Testis (tissue), 5 donors: Measurements from ENCODE around the gene POC5. TPM values are rescaled to one million over a fixed set of nuclear protein-coding genes. Genes with fewer than 3 reads are reported as not detected.

Source experiments
- DNase-seq: peaks from one replicate; pipeline ENCODE4 v3.0.0-alpha.2; 2019
- H3K27ac ChIP-seq, 2 donors: fragments of 200-600 bp; sonication (generic); one replicate each; pipeline ENCODE4 v1.5.1; 2019
- H3K27me3 ChIP-seq: fragments of 200-600 bp; sonication (generic); one replicate; pipeline ENCODE4 v1.5.1; 2019
- H3K36me3 ChIP-seq: fragments of 200-600 bp; sonication (generic); one replicate; pipeline ENCODE4 v1.5.1; 2017; ENCODE audit warnings: low read depth; ENCODE audit errors: missing control alignments
- H3K4me1 ChIP-seq: fragments of 200-600 bp; sonication (generic); one replicate; pipeline ENCODE4 v1.5.1; 2019
- H3K4me3 ChIP-seq, 2 donors: fragments of 200-600 bp; sonication (generic); one replicate each; pipeline ENCODE4 v1.5.1; 2017 to 2019
- H3K9me3 ChIP-seq: fragments of 200-600 bp; sonication (generic); one replicate; pipeline ENCODE4 v1.5.1; 2017
- CTCF ChIP-seq, 3 experiments: fragments of 450-650 bp in 2 of 3; fragments of 200-600 bp in 1 of 3; sonication (generic) in 1 of 3; IDR thresholded peaks; one replicate each; pipeline ENCODE4 v1.5.1; 2016 to 2019; ENCODE audit warnings: antibody characterized with exemption in 3 of 3, mild to moderate bottlenecking in 2 of 3, moderate library complexity in 1 of 3
- POLR2A ChIP-seq: fragments of 450-650 bp; IDR thresholded peaks from one replicate; pipeline ENCODE4 v1.6.1; 2017; ENCODE audit warnings: antibody characterized with exemption, mild to moderate bottlenecking, moderate library complexity
- WGBS, 2 donors: methylation state at CpG; one replicate each; pipeline ENCODE4 v1.1.5; 2018; 5-methylcytosine and 5-hydroxymethylcytosine counted together
- intact Hi-C: fragments of 100-400 bp; cut with DNase I; formaldehyde crosslinking; loops from one replicate; pipeline ENCODE4 v1.15.1; 2023; ENCODE audit warnings: low total_unique reads
- long read RNA-seq, 2 donors: transcript quantifications; one replicate each; lab custom pipeline, GENCODE V29; 2026
- polyA plus RNA-seq: library from polyadenylated mRNA; stranded (reverse); fragments of 350-450 nt; fragmentation: Illumina TruSeq; extraction: RNeasy Lipid Tissue Mini Kit (QIAGEN cat#74804); gene quantifications from one replicate; pipeline ENCODE4 v1.2.3, GENCODE V29; 2014; ENCODE audit warnings: low read depth, low replicate concordance; ENCODE audit not compliant: insufficient read depth
- total RNA-seq, 2 donors: library from RNA; depleted of rRNA; stranded (reverse); fragments of >200 nt; gene quantifications; one replicate each; pipeline ENCODE4 v1.2.3, GENCODE V29; 2016

POC5 gene
- 10 to 100 TPM; 30.8 to 34.9 TPM for total RNA-seq
- polyA plus RNA-seq: 30.2 TPM
- long read RNA-seq, donor 1, partial matches to known transcripts: 0 of 5 reads
- long read RNA-seq, donor 1, other reads (novel, unspliced or antisense): 0 of 5 reads
- long read RNA-seq, donor 2: 0 reads

- Histone ChIP-seq H3K27me3 (no peaks in the 10 kb centered on the region), H3K4me3 (peak within 1 kb of the TSS; percentile 87 to 95), H3K4me1 (no peaks in the 10 kb centered on the region), H3K9me3 (no peaks in the 10 kb centered on the region), H3K36me3 (no peaks in the 10 kb centered on the region), H3K27ac (peak within 1 kb of the TSS; percentile 84 to 87)
- intact Hi-C loops: no loop called here
- DNase-seq: peak; percentile 98
- TF ChIP-seq CTCF (IDR thresholded peaks at IDR 0.05) (no peak), POLR2A (no peak)
- 5 to 6% methylated on average over 31 to 48 of the region's 51 CpGs for WGBS, 2 donors
Measured at GRCh38 chr5:75717082-75717922, at the start of gene POC5. Gene POC5 (minus strand): TSS chr5:75717437. CDS start chr5:75712937, 4,500 bp downstream.

- Histone ChIP-seq H3K27ac (no peak overlapping the region), H3K36me3 (no peaks in the 10 kb centered on the region), H3K27me3 (no peaks in the 10 kb centered on the region), H3K9me3 (no peaks in the 10 kb centered on the region), H3K4me3 (no peak overlapping the region), H3K4me1 (peaks cover 4% of the 10 kb centered on the region)
- intact Hi-C loops: no loop called here
- no peak for DNase-seq
- no peak for TF ChIP-seq CTCF (IDR thresholded peaks at IDR 0.05)
- TF ChIP-seq POLR2A: no peak
- WGBS, 2 donors: 90 to 91% methylated on average over 5 of the region's 5 CpGs
Measured at GRCh38 chr5:75758116-75758515, 40.9 kb upstream of the POC5 start.

GRCh38 chr5:75756981-75757380, 39.7 kb upstream of the POC5 start:
- H3K9me3 ChIP-seq: no peaks in the 10 kb centered on the region
- no peaks in the 10 kb centered on the region for H3K36me3 ChIP-seq
- H3K27ac ChIP-seq: no peak overlapping the region
- DNase-seq: no peak
- intact Hi-C loops: no loop called here
- TF ChIP-seq CTCF (IDR thresholded peaks at IDR 0.05) (no peak), POLR2A (no peak)
- no peak overlapping the region for H3K4me3 ChIP-seq
- H3K4me1 ChIP-seq: peaks cover 4% of the 10 kb centered on the region
- H3K27me3 ChIP-seq: no peaks in the 10 kb centered on the region

- Histone ChIP-seq H3K36me3 (no peaks in the 10 kb centered on the region), H3K9me3 (no peaks in the 10 kb centered on the region), H3K4me1 (peaks cover 4% of the 10 kb centered on the region), H3K4me3 (no peak overlapping the region), H3K27me3 (no peaks in the 10 kb centered on the region), H3K27ac (no peak overlapping the region)
- no peak for TF ChIP-seq POLR2A
- no peak for TF ChIP-seq CTCF (IDR thresholded peaks at IDR 0.05)
- intact Hi-C loops: no loop called here
- DNase-seq: no peak
- WGBS, 2 donors: 29 to 47% methylated on average over 2 of the region's 2 CpGs
Measured at GRCh38 chr5:75756211-75756610, 39.0 kb upstream of the POC5 start.
